Stimulated activated CD8-positive, alpha-beta memory T cell treated with anti-CD3 and anti-CD28 coated beads, Interleukin-15, amount 100 ng/mL, for 1 hour (primary cell): Measurements from ENCODE around the gene USP26.
"Not testable (repeated sequence)": the region's sequence is repeated elsewhere in the genome, so short reads cannot be mapped to it uniquely, and the experiment has no call there.

Experiments
- DNase-seq: peaks from one replicate; pipeline ENCODE4 v3.0.0-alpha.2; 2020; ENCODE audit warnings: low read depth

The USP26 gene, protein sequence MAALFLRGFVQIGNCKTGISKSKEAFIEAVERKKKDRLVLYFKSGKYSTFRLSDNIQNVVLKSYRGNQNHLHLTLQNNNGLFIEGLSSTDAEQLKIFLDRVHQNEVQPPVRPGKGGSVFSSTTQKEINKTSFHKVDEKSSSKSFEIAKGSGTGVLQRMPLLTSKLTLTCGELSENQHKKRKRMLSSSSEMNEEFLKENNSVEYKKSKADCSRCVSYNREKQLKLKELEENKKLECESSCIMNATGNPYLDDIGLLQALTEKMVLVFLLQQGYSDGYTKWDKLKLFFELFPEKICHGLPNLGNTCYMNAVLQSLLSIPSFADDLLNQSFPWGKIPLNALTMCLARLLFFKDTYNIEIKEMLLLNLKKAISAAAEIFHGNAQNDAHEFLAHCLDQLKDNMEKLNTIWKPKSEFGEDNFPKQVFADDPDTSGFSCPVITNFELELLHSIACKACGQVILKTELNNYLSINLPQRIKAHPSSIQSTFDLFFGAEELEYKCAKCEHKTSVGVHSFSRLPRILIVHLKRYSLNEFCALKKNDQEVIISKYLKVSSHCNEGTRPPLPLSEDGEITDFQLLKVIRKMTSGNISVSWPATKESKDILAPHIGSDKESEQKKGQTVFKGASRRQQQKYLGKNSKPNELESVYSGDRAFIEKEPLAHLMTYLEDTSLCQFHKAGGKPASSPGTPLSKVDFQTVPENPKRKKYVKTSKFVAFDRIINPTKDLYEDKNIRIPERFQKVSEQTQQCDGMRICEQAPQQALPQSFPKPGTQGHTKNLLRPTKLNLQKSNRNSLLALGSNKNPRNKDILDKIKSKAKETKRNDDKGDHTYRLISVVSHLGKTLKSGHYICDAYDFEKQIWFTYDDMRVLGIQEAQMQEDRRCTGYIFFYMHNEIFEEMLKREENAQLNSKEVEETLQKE

DNA sequence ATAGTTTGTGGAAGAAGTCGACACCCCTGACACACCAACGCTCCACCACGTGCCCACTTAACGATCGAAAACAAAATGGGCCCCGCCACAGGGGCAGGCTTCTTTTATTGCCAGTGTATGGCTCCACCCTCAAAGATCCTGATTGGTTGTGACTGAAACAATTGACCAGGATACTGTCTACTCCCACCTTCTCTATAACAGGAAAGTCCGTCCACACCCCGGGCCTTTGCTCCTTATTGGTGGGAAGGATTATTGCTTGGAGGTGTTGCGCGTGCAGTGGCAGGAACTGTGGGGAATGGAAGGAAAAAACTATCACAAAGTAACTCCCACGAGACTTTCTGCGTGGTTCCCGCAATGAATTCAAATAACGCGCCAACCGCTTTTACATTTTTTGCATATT is at the start of gene USP26:
TSS of gene USP26 (minus strand) at position 79 of the 400 bp plus-strand sequence. CDS start 68,889 bp downstream, outside the sequence.
- DNase-seq = no peak

DNA sequence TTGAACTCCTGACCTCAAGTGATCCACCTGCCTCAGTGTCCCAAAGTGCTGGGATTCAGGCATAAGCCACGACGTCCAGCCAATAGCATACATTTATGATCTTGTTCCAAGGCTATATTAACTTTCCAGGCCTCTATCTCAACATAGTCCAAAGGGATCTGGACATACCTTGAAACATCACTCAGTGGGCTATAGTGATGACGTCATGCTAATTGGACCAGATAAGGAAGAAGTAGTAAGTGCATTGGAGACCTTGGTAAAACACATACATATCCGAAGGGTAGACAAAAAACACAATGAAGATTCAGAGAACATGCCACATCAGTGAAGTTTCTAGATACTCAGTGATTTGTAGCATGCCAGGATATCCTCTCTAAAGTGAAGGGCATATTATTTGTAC is 37.4 kb upstream of the USP26 start:
- DNase-seq = no peak

DNA sequence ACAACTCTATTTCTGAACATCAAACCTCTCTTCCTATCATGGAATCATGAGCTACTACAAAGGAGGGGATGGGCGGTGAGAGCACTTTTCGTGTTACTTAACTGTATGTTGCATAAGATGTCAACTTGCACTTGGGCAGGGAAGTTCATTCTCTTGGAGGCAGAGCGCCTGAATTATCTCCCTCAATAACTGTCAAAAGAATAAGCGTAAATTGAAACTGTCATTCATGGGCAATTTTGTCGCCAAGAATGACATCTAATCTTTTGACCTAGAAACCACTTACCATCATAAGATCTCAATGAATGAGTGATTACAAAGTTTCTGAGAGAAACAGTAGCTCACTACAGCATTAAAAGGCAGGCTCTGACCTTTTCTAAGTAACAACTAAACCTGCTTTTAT is 23.5 kb upstream of the USP26 start:
- DNase-seq = no peak

DNA sequence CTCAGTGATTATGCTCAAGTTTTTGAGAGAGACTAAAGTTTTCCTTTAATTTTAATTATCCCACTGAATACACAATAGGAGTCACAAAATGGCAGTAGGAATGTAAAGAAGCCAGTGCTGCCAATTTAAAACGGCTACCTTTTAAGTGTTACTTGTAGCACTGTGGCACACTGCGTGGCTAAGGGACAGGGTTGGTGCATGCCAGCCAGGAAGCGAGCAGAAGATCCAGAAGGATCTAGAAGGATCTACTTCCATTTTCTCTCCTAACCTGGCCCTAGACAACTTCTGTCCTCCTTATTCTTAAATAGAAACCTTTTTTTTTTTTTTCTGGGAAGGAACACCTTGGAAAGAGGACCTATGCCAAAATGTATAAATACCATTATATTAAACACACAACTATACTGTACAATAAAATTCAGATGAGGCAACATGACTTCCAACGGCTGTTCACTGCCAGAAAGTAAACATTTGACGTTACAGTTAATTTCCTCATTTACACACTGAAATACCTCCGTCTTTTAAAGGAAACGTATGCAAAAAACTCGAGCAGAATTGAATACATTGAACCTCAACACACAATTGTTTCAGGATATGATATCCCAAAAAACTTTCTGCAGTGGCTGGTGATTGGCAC is 2.7 kb downstream of the USP26 start:
- DNase-seq = no peak

DNA sequence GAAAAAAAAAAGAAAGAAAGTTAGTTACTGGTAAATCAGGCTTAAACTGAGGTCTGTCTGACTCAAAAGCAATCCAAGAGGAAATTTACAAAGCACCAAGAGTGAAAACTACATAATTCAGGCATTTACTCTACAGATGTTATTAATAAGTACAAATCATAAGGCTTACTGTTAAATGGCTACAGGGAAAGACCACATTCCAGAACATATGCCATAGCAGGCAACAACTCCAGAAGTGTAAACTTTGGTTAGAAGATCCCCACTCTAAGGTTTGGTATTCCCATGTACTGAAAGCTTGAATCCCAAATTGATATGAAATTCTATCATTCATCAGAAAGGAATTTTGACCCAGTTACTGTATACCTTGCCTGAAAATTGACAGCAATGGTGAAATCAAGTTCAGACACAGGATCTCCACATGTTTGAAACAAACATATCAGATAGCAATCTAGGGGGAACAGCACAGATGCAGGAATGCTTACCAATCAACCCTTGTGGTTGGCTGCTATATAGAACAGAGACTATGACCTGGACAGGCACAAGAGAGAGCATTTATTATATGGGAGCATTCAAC is 6.6 kb downstream of the USP26 start:
- no peak for DNase-seq

DNA sequence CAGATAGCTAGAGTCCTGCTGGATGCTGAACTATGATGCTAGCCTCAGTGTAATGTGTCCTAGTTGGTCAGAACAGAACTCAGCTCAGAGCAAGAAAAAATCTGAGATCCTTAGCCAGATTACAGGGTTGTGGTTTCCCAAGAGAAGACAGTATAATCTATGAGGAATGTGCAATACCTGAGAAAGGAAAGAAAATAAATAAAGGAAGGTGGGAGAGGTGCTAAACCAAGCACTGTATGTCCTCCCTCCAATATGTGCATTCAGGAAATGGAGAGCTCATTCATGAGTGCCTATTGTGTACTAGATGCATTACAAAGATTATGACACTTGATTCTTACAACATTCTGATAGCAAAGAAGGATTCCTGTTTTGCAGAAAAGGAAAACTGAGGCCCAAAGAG is 7.5 kb downstream of the USP26 start:
- DNase-seq = no peak

DNA sequence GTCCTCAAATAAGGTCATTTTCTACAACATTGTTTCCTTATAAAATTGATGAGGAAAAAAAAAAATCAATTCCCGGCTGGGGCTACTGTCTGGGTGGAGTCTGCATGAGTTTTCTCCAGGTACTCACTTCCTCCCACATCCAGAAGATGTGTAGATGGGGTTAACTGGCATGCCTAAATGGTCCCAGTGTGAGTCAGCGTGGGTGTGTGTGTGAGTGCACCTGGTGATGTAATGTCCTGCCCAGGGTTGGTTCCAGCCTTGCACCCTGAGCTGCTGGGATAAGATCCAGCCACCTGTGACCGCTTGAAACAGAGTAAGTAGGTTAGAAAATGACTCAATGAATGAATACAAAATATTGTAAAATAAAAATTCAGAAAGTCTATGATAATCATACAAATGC is 11.1 kb downstream of the USP26 start:
- no peak for DNase-seq

DNA sequence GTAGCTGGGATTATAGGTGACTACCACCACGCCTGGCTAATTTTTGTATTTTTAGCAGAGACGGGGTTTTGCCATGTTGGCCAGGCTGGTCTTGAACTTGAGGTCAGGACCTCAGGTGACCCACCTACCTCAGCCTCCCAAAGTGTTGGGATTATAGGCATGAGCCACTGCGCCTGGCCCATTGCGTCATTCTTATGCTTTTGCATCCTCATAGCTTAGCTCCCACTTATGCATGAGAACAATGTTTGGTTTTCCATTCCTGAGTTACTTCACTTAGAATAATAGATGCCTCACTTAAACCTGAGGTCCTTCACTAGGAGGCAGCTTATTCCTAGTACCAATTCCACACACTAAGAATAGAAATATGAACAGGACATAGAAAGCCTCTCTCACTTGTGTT is 11.9 kb downstream of the USP26 start:
- DNase-seq = not testable (repeated sequence)

DNA sequence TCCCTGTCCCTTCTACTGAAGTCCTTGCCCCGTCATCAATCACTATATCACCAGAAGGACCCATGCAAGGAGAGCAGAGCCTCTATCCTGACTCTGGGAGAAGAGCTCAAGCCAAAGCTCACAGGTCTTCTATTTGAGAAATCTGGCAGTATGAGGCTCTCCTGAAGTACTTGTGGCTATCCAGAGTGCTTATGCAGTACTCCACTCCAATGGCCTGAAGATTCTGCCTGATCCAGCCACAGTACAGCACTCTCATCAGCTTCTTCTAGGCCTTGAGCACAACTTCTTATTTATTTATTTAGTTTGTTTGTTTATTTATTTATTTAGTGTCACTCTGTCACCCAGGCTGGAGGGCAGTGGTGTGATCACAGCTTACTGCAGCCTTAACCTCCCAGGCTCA is 13.0 kb downstream of the USP26 start:
- DNase-seq = no peak

DNA sequence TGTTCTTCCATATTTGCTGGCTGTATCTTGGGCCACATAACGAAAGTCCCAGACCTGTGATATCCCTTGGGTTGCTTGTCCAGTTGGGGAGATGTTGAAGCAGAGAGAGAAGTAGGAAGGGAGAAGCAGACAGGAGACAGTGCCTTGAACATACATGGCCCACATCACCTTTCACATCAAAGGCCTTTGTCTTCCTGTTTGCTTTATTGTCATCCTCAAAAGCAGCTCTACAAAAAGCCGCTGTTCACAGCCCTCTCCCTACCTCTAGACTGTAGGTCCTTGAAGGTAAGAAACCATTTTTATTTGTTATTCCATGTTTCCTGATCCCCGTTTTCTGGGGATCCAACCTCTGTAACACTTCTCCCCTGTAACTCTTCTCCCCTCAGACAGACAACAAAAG is 14.9 kb downstream of the USP26 start:
- no peak for DNase-seq

DNA sequence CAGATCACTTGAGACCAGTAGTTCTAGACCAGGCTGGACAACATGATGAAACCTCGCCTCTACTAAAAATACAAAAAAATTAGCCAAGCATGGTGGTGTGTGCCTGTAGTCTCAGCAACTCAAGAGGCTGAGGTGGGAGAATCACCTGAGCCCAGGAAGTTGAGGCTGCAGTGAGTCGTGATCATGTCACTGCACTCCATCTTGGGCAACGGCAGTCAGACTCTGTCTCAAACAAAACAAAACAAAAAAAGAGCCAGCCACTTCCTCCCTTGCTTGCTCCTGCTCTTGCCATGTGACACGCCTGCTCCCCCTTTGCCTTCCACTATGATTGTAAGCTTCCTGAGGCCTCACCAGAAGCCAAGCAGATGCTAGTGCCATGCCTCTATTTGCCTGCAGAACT is 19.1 kb downstream of the USP26 start:
- not testable (repeated sequence) for DNase-seq

DNA sequence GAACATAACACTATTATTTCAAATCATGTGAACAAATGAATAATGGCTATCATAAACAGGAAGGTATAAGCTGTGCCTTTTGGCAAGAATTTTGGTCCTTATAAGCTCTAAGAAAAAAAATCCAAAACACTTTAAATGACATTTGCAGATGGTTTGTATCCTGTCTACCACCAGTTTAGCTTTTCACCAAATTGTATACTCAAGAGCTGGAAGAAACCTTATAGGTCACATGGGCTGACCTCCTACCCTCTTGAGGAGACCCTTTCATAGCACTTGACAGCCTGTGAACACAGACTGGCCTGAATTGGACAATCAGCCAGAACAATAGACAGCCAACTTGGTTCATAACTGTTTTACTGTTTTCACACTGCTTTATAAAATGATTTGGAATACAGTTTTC is 24.3 kb downstream of the USP26 start:
- DNase-seq = no peak

DNA sequence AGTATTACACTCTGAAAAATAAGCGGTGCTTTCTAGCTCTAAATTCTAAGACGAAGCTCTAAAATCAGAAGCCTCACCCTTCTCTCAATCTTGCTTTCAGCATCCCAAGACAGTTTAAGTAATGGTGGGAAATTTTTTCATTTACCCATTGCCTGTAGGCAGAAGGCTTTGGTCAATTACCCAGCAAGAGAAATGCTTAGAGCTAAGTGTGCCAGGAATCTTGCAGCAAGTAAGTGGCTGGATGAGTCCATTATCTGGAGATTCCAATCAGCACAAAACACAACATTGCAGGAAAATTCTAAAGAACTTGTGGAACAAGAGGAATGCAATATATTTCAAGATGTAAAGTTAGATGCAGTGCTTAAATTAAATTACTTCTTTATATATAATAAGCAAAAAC is 28.4 kb downstream of the USP26 start:
- no peak for DNase-seq

DNA sequence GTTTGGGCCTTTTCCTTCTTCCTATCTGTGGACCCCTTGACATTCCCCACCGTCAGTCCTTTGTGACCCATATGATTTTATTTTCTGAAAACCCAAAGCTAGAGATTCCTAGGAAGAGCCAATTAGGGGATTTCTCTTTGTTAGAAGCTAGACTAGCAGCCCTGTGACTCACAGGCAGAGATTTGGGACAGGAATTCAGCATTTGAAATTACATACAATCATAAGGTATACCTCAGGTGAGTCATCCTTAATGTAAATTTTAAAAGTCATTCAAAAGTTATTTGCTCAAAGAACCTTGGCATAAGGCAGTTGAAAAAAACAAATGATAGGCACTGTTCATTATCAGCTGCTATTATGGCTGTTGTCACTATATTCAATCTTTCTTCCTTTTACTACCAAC is 40.6 kb downstream of the USP26 start:
- no peak for DNase-seq

DNA sequence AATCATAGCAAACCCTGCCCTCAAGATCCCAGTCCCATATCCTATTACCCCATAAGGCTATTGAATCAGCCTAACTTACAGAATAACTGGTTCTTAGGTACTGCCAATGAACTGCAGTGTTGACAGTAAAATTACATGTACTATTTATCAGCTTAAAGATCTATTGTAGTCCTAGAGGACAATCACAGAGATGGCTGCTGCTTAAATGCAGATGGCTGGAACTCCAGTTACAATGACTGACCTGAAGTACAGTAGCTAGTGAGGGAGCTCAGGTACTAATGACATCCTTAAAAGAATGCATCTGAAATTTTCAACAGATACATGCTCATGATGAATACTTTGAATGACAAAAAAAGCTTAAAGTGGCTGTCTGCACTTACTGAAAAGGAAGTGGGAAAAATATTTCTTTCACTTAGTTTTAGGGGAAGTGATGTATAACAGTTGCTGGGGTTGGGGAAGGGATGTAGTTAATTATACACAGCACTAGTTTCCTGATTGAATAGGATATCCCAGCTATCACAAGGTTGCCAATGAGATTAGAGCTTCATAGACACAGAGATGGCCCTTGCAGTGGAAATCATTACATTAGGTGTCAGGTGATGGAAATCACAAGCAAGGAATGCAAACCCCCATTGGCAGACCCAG is 42.0 kb downstream of the USP26 start:
- DNase-seq = no peak

DNA sequence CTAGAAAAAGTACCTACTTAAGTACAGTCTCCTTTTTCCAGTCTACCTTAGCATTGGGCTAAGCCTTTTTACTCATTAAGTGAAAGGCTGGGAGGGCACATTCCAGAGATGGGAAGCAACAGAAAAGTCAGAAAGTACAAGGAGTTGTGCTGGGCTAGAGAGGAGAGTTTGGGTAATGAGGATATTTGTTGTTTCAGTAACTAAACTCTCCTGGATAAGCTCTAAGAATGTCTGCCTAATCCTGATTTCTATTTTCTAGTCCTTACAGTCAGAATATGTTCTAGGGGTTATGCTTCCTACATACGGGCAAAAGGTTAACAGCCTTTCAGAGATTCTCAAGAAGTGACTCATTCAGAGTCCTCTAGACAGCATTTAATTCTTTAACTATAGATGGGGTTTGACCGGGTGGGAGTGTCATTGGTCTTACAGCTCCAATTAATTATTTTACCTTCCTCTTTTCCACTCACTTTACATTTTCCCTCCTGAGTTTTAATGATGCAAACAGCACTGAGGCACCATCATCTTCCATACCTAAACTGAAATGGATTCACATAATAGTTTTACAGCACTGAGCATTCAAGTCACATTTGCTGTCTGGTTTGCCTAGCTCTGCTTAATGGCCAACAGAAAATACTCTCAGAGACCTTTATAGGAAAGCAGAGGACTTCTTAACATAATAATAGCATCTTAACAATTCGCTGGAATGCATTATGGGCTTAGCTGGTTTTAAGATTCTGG is 42.9 kb downstream of the USP26 start:
- DNase-seq = no peak

DNA sequence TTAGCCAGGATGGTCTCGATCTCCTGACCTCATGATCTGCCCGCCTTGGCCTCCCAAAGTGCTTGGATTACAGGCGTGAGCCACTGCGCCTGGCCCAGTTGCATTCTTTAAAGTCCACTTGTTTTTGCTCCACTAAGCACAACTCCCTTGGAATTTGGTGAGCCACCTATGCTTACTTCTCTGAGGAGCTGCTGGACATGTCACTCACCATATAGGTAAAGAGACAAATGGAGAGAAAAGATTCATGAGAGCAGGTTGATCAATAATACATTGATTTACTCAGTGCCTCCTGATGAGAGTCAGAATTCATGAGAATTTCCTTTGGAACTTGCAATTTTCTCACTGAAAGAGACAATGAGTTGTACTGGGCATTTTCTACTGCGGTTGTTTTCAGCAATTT is 48.2 kb downstream of the USP26 start:
- no peak for DNase-seq

DNA sequence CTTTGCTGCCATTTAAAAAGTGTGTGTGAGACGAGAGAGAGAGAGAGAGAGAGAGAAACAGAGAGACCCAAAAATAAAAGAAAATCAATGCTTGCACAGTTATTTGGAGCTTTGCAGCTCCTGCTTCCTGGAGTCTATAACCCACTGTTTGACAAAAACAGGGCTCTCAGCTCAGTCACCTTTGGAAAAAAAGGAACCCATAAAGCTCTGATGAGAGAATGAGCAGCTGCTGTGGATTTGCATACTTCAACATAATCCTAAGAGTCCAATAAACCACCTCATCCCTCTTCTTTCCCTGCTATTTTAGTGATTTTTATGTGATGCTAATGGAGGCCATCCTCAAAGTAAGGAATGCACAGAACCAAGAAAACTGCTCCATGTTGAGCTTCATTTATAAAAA is 50.3 kb downstream of the USP26 start:
- DNase-seq = no peak

DNA sequence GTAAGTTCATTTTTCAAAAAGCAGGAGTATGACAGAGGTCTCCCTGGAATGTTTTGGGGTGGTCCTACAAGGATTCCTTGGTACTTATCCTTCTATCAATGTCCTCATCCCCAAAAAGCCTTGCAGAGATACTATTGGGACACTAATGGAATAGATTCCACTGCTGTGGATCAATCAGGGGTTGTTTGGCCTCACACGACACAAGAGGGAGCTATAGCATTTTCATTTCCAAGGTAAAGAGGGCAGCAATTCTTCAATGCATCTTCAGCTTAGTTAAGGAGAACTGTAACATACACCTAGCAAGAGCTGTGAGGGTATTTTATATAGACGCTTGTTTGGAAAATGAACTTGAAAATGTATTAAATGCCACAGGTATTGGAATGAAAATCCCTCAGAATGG is 50.9 kb downstream of the USP26 start:
- no peak for DNase-seq

DNA sequence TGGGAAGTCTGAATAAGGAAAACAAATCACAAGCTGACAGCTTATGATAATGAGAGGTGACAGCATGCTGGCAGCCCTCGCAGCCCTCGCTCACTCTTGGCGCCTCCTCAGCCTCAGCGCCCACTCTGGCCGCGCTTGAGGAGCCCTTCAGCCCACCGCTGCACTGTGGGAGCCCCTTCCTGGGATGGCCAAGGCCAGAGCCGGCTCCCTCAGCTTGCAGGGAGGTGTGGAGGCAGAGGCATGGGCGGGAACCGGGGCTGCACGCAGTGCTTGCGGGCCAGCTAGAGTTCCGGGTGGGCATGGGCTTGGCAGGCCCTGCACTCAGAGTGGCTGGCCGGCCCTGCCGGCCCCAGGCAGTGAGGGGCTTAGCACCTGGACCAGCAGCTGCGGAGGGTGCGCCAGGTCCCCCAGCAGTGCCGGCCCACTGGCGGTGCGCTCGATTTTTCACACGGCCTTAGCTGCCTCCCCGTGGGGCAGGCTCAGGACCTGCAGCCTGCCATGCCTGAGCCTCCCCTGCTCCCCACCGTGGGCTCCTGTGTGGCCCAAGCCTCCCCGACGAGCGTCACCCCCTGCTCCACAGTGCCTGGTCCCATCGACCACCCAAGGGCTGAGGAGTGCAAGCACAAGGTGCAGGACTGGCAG is 52.6 kb downstream of the USP26 start:
- DNase-seq = not testable (repeated sequence)

DNA sequence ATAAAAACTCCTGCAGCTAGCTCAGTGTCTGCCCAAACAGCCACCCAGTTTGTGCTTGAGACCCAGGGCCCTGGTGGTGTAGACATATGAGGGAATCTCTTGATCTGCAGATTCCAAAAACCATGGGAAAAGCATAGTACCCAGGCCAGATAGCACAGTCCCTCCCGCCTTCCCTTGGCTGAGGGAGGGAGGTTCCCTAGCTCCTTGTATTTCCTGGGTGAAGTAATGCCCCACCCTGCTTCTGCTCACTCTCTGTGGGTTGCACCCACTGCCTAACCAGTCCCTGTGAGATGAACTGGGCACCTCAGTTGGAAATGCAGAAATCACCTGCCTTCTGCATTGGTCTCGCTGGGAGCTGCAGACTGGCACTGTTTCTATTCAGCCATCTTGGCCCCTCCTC is 54.6 kb downstream of the USP26 start:
- no peak for DNase-seq
